T-helper 2 cell treated with Interferon-gamma antibody and Interleukin-4, amounts not matched to agents 5 μg/mL and 100 μg/mL, for 36 hours (primary cell): ENCODE measurements around the gene ZBTB44.

Experiments used
- DNase-seq: peaks from one replicate; pipeline ENCODE4 v3.0.0; 2021; ENCODE audit warnings: low spot score
- H3K27ac Mint-ChIP-seq: one replicate; pipeline ENCODE4 v1.8.0; 2021; ENCODE audit warnings: mild to moderate bottlenecking, mixed read lengths
- H3K27me3 Mint-ChIP-seq: one replicate; pipeline ENCODE4 v1.8.0; 2021; ENCODE audit warnings: low read depth, mixed read lengths
- H3K36me3 Mint-ChIP-seq: one replicate; pipeline ENCODE4 v1.8.0; 2021; ENCODE audit warnings: low read depth, mixed read lengths
- H3K4me1 Mint-ChIP-seq: one replicate; pipeline ENCODE4 v1.8.0; 2021; ENCODE audit warnings: low read depth, mixed read lengths
- H3K4me3 Mint-ChIP-seq: one replicate; pipeline ENCODE4 v1.8.0; 2022; ENCODE audit warnings: mild to moderate bottlenecking, moderate library complexity, mixed read lengths
- H3K9me3 Mint-ChIP-seq: one replicate; pipeline ENCODE4 v1.8.0; 2021; ENCODE audit warnings: mixed read lengths

Gene ZBTB44

GRCh38 chr11:130323452-130324450 lies 9.0 kb upstream of the ZBTB44 start:
- peaks cover 7% of the 10 kb centered on the region for H3K4me1 Mint-ChIP-seq
- DNase-seq = no peak
- H3K27ac Mint-ChIP-seq = no peak overlapping the region
- peaks cover 13% of the 10 kb centered on the region for H3K36me3 Mint-ChIP-seq
- peaks cover 30% of the 10 kb centered on the region for H3K9me3 Mint-ChIP-seq
- no peak overlapping the region for H3K4me3 Mint-ChIP-seq
- H3K27me3 Mint-ChIP-seq = no peaks in the 10 kb centered on the region

GRCh38 chr11:130322126-130322525 lies 7.4 kb upstream of the ZBTB44 start:
- Mint-ChIP-seq H3K27ac (no peak overlapping the region), H3K27me3 (no peaks in the 10 kb centered on the region), H3K36me3 (peaks cover 12% of the 10 kb centered on the region), H3K4me1 (peaks cover 13% of the 10 kb centered on the region), H3K9me3 (peaks cover 21% of the 10 kb centered on the region), H3K4me3 (no peak overlapping the region)
- DNase-seq = no peak

- peaks cover 10% of the 10 kb centered on the region for H3K36me3 Mint-ChIP-seq
- H3K27ac Mint-ChIP-seq = no peak overlapping the region
- peaks cover 32% of the 10 kb centered on the region for H3K4me1 Mint-ChIP-seq
- H3K4me3 Mint-ChIP-seq = no peak overlapping the region
- no peaks in the 10 kb centered on the region for H3K27me3 Mint-ChIP-seq
- no peak for DNase-seq
- peaks cover 16% of the 10 kb centered on the region for H3K9me3 Mint-ChIP-seq
These were observed 3.4 kb upstream of the ZBTB44 start for GRCh38 chr11:130318031-130318673.

GRCh38 chr11:130315354-130315970 lies 745 bp upstream of the ZBTB44 start:
- H3K36me3 Mint-ChIP-seq = peaks cover 14% of the 10 kb centered on the region
- H3K4me3 Mint-ChIP-seq = peak overlapping the region; percentile 92
- no peaks in the 10 kb centered on the region for H3K27me3 Mint-ChIP-seq
- H3K9me3 Mint-ChIP-seq = no peaks in the 10 kb centered on the region
- peak overlapping the region; percentile 96 for H3K27ac Mint-ChIP-seq
- peaks cover 47% of the 10 kb centered on the region for H3K4me1 Mint-ChIP-seq
- DNase-seq = peak; percentile 61

GRCh38 chr11:130314184-130314749 lies 450 bp downstream of the ZBTB44 start:
- H3K4me1 Mint-ChIP-seq = peaks cover 47% of the 10 kb centered on the region
- peaks cover 11% of the 10 kb centered on the region for H3K36me3 Mint-ChIP-seq
- no peaks in the 10 kb centered on the region for H3K27me3 Mint-ChIP-seq
- DNase-seq = peak; percentile 70
- peak overlapping the region; percentile 96 for H3K27ac Mint-ChIP-seq
- H3K9me3 Mint-ChIP-seq = no peaks in the 10 kb centered on the region
- H3K4me3 Mint-ChIP-seq = peak overlapping the region; percentile 91

GRCh38 chr11:130313383-130314183 lies 1.1 kb downstream of the ZBTB44 start:
- H3K36me3 Mint-ChIP-seq = peaks cover 18% of the 10 kb centered on the region
- no peaks in the 10 kb centered on the region for H3K9me3 Mint-ChIP-seq
- H3K4me3 Mint-ChIP-seq = peak overlapping the region; percentile 91
- peaks cover 53% of the 10 kb centered on the region for H3K4me1 Mint-ChIP-seq
- no peak for DNase-seq
- H3K27me3 Mint-ChIP-seq = no peaks in the 10 kb centered on the region
- peak overlapping the region; percentile 96 for H3K27ac Mint-ChIP-seq

- DNase-seq = no peak
- Mint-ChIP-seq H3K4me1 (peaks cover 53% of the 10 kb centered on the region), H3K9me3 (peaks cover 4% of the 10 kb centered on the region), H3K36me3 (peaks cover 29% of the 10 kb centered on the region), H3K27ac (peak overlapping the region; percentile 58), H3K27me3 (no peaks in the 10 kb centered on the region), H3K4me3 (peak overlapping the region; percentile 91)
These were observed 2.7 kb downstream of the ZBTB44 start for GRCh38 chr11:130312046-130312445.

GRCh38 chr11:130310622-130311021 lies 4.1 kb downstream of the ZBTB44 start:
- Mint-ChIP-seq H3K36me3 (peaks cover 36% of the 10 kb centered on the region), H3K4me3 (no peak overlapping the region), H3K27ac (no peak overlapping the region), H3K9me3 (peaks cover 11% of the 10 kb centered on the region), H3K27me3 (no peaks in the 10 kb centered on the region), H3K4me1 (peaks cover 48% of the 10 kb centered on the region)
- no peak for DNase-seq

GRCh38 chr11:130308886-130309285 lies 5.8 kb downstream of the ZBTB44 start:
- peak overlapping the region; percentile 57 for H3K27ac Mint-ChIP-seq
- DNase-seq = no peak
- peaks cover 46% of the 10 kb centered on the region for H3K36me3 Mint-ChIP-seq
- H3K9me3 Mint-ChIP-seq = peaks cover 22% of the 10 kb centered on the region
- H3K27me3 Mint-ChIP-seq = no peaks in the 10 kb centered on the region
- peaks cover 57% of the 10 kb centered on the region for H3K4me1 Mint-ChIP-seq
- H3K4me3 Mint-ChIP-seq = no peak overlapping the region

- no peak overlapping the region for H3K27ac Mint-ChIP-seq
- peaks cover 22% of the 10 kb centered on the region for H3K9me3 Mint-ChIP-seq
- no peak for DNase-seq
- H3K27me3 Mint-ChIP-seq = no peaks in the 10 kb centered on the region
- H3K4me3 Mint-ChIP-seq = no peak overlapping the region
- peaks cover 52% of the 10 kb centered on the region for H3K4me1 Mint-ChIP-seq
- H3K36me3 Mint-ChIP-seq = peaks cover 49% of the 10 kb centered on the region
These were observed 6.7 kb downstream of the ZBTB44 start for GRCh38 chr11:130308059-130308458.

GRCh38 chr11:130304651-130305050 lies 10.1 kb downstream of the ZBTB44 start:
- Mint-ChIP-seq H3K27ac (peak overlapping the region; percentile 67), H3K36me3 (peaks cover 66% of the 10 kb centered on the region), H3K9me3 (peaks cover 27% of the 10 kb centered on the region), H3K27me3 (no peaks in the 10 kb centered on the region), H3K4me3 (peak overlapping the region; percentile 62), H3K4me1 (peaks cover 55% of the 10 kb centered on the region)
- DNase-seq = no peak

GRCh38 chr11:130301002-130301401 lies 13.7 kb downstream of the ZBTB44 start:
- Mint-ChIP-seq H3K27ac (no peak overlapping the region), H3K4me1 (peaks cover 39% of the 10 kb centered on the region), H3K27me3 (no peaks in the 10 kb centered on the region), H3K9me3 (peaks cover 17% of the 10 kb centered on the region), H3K4me3 (no peak overlapping the region), H3K36me3 (peaks cover 49% of the 10 kb centered on the region)
- no peak for DNase-seq

GRCh38 chr11:130300567-130300966 lies 14.2 kb downstream of the ZBTB44 start:
- H3K27ac Mint-ChIP-seq = no peak overlapping the region
- no peak overlapping the region for H3K4me3 Mint-ChIP-seq
- peaks cover 16% of the 10 kb centered on the region for H3K9me3 Mint-ChIP-seq
- H3K4me1 Mint-ChIP-seq = peaks cover 36% of the 10 kb centered on the region
- no peak for DNase-seq
- no peaks in the 10 kb centered on the region for H3K27me3 Mint-ChIP-seq
- peaks cover 47% of the 10 kb centered on the region for H3K36me3 Mint-ChIP-seq
